GM23248 (cell line): Measurements from ENCODE around the gene IQSEC1. TPM values are rescaled to one million over a fixed set of nuclear protein-coding genes. Genes with fewer than 3 reads are reported as not detected.

Experiments used
- DNase-seq: peaks from one replicate; pipeline ENCODE4 v3.0.0-alpha.2; 2015
- H2AFZ ChIP-seq: fragments of 200-600 bp; sonication (generic); 2 replicates; pipeline ENCODE4 v1.6.1; 2016; ENCODE audit warnings: antibody characterized with exemption
- H3F3A ChIP-seq: fragments of 200-600 bp; sonication (generic); 2 replicates; pipeline ENCODE4 v1.6.1; 2016; ENCODE audit warnings: mild to moderate bottlenecking, antibody characterized with exemption, mixed run types; ENCODE audit not compliant: insufficient read depth
- H3K27ac ChIP-seq: fragments of 200-600 bp; sonication (generic); 2 replicates; pipeline ENCODE4 v1.5.1; 2016; ENCODE audit warnings: mild to moderate bottlenecking
- H3K27me3 ChIP-seq: fragments of 200-600 bp; sonication (generic); replicated peaks from 2 replicates; pipeline ENCODE4 v1.6.1; 2016; ENCODE audit warnings: mild to moderate bottlenecking; ENCODE audit not compliant: insufficient read depth
- H3K36me3 ChIP-seq: fragments of 200-600 bp; sonication (generic); 2 replicates; pipeline ENCODE4 v1.6.1; 2016; ENCODE audit warnings: low read depth, mild to moderate bottlenecking
- H3K4me1 ChIP-seq: fragments of 200-600 bp; sonication (generic); 2 replicates; pipeline ENCODE4 v1.6.1; 2016; ENCODE audit warnings: mild to moderate bottlenecking; ENCODE audit not compliant: insufficient read depth
- H3K4me2 ChIP-seq: fragments of 200-600 bp; sonication (generic); one replicate; pipeline ENCODE4 v1.6.1; 2016; ENCODE audit warnings: mild to moderate bottlenecking; ENCODE audit not compliant: unreplicated experiment
- H3K4me3 ChIP-seq: fragments of 200-600 bp; sonication (generic); 2 replicates; pipeline ENCODE4 v1.5.1; 2016; ENCODE audit warnings: mild to moderate bottlenecking
- H3K79me2 ChIP-seq: fragments of 200-600 bp; sonication (generic); 2 replicates; pipeline ENCODE4 v1.6.1; 2016; ENCODE audit warnings: mild to moderate bottlenecking; ENCODE audit not compliant: insufficient read depth
- H3K9ac ChIP-seq: fragments of 200-600 bp; sonication (generic); 2 replicates; pipeline ENCODE4 v1.6.1; 2016; ENCODE audit warnings: mild to moderate bottlenecking
- H3K9me2 ChIP-seq: fragments of 200-600 bp; sonication (generic); 2 replicates; pipeline ENCODE4 v1.6.1; 2016; ENCODE audit warnings: mixed run types, mild to moderate bottlenecking, moderate library complexity; ENCODE audit not compliant: insufficient read depth
- H3K9me3 ChIP-seq: fragments of 200-600 bp; sonication (generic); one replicate; pipeline ENCODE4 v1.6.1; 2017; ENCODE audit warnings: low read depth
- H4K20me1 ChIP-seq: fragments of 200-600 bp; sonication (generic); 2 replicates; pipeline ENCODE4 v1.6.0; 2016; ENCODE audit not compliant: insufficient read depth
- EZH2 ChIP-seq: fragments of 200-600 bp; sonication (generic); IDR thresholded peaks from 2 replicates; pipeline ENCODE4 v1.6.1; 2018; ENCODE audit warnings: antibody characterized with exemption, mild to moderate bottlenecking; ENCODE audit not compliant: insufficient read depth, poor library complexity, severe bottlenecking
- EZH2phosphoT487 ChIP-seq: fragments of 200-600 bp; sonication (generic); IDR thresholded peaks from 2 replicates; pipeline ENCODE4 v1.6.1; 2018; ENCODE audit warnings: antibody characterized with exemption, moderate library complexity, mild to moderate bottlenecking, low read depth; ENCODE audit not compliant: insufficient read depth
- WGBS, 2 experiments: methylation state at CpG; one replicate each; pipeline ENCODE4 v1.1.6; 2015 to 2017; ENCODE audit warnings: low lambda C conversion rate in 2 of 2, low coverage in 1 of 2; ENCODE audit errors: missing lambda C conversion rate in 2 of 2; 5-methylcytosine and 5-hydroxymethylcytosine counted together
- in situ Hi-C: fragments of 300-500 bp; cut with MboI; formaldehyde crosslinking; loops from 2 replicates; pipeline ENCODE4 v1.15.0; 2020
- polyA plus RNA-seq: library from polyadenylated mRNA; unstranded; fragments of >200 nt; fragmentation: Nextera tagmentation; extraction: Ambion mirVana; gene quantifications from 2 replicates; pipeline ENCODE4 v1.2.1, GENCODE V29; 2016
- total RNA-seq: library from RNA; depleted of rRNA; stranded (reverse); fragments of >200 nt; shearing (Covaris generic); gene quantifications from 2 replicates; pipeline ENCODE4 v1.2.3, GENCODE V29; 2014

IQSEC1 gene
- total and polyA plus RNA-seq, 2 experiments from 2014 or later, result 5.1 to 21.6 TPM

GRCh38 chr3:12893247-12893646, 180.0 kb downstream of the IQSEC1 start:
- Histone ChIP-seq H3K9me2 (no peaks in the 10 kb centered on the region), H3K9ac (no peak overlapping the region), H3K27ac (no peak overlapping the region), H2AFZ (no peak overlapping the region), H3K4me3 (no peak overlapping the region), H3K79me2 (no peaks in the 10 kb centered on the region), H3K9me3 (no peaks in the 10 kb centered on the region), H3K27me3 (peaks cover 11% of the 10 kb centered on the region), H4K20me1 (no peaks in the 10 kb centered on the region), H3F3A (peaks cover 9% of the 10 kb centered on the region; the same call in 1 of the 2 replicates), H3K36me3 (no peaks in the 10 kb centered on the region), H3K4me2 (no peak overlapping the region), H3K4me1 (no peaks in the 10 kb centered on the region)
- peak; percentile 27 for DNase-seq
- in situ Hi-C loops, result no loop called here
- TF ChIP-seq EZH2 (no peak), EZH2phosphoT487 (no peak)
- WGBS, 2 experiments, result 53 to 55% methylated on average over 2 of the region's 2 CpGs

- H3K79me2 ChIP-seq, result no peaks in the 10 kb centered on the region
- 36 to 48% methylated on average over 2 to 3 of the region's 3 CpGs for WGBS, 2 experiments
- no peak overlapping the region for H3K4me2 ChIP-seq
- no peak for DNase-seq
- H3K27me3 ChIP-seq, result peaks cover 11% of the 10 kb centered on the region
- no peaks in the 10 kb centered on the region for H4K20me1 ChIP-seq
- no peaks in the 10 kb centered on the region for H3K9me2 ChIP-seq
- no peaks in the 10 kb centered on the region for H3K4me1 ChIP-seq
- H3K9ac ChIP-seq, result no peak overlapping the region
- H3K36me3 ChIP-seq, result no peaks in the 10 kb centered on the region
- no peak overlapping the region for H3K27ac ChIP-seq
- no peak overlapping the region for H2AFZ ChIP-seq
- H3K9me3 ChIP-seq, result no peaks in the 10 kb centered on the region
- H3K4me3 ChIP-seq, result no peak overlapping the region
- peaks cover 9% of the 10 kb centered on the region; the same call in 1 of the 2 replicates for H3F3A ChIP-seq
- in situ Hi-C loops, result no loop called here
- TF ChIP-seq EZH2, result no peak
- no peak for TF ChIP-seq EZH2phosphoT487
Observed at GRCh38 chr3:12892840-12893189, 180.4 kb downstream of the IQSEC1 start.

- Histone ChIP-seq H3K36me3 (no peaks in the 10 kb centered on the region), H3K79me2 (no peaks in the 10 kb centered on the region), H3K9ac (no peak overlapping the region), H3K4me3 (peak overlapping the region; percentile 56), H3K4me2 (peak overlapping the region; percentile 83), H3K9me2 (no peaks in the 10 kb centered on the region), H4K20me1 (no peaks in the 10 kb centered on the region), H3K27ac (no peak overlapping the region), H2AFZ (peak overlapping the region; percentile 68), H3K27me3 (peaks cover 16% of the 10 kb centered on the region), H3K4me1 (no peaks in the 10 kb centered on the region), H3F3A (peaks cover 9% of the 10 kb centered on the region; the same call in 1 of the 2 replicates), H3K9me3 (no peaks in the 10 kb centered on the region)
- in situ Hi-C loops, result no loop called here
- TF ChIP-seq EZH2, result no peak
- WGBS, 2 experiments, result 2 to 8% methylated on average over 15 to 16 of the region's 16 CpGs
- DNase-seq, result peak; percentile 81
Observed at GRCh38 chr3:12891985-12892839, 181.0 kb downstream of the IQSEC1 start.

GRCh38 chr3:12891391-12891984, 181.7 kb downstream of the IQSEC1 start:
- no peak for DNase-seq

More at GRCh38 chr3:12891391-12891984, 181.7 kb downstream of the IQSEC1 start:
- peak overlapping the region; percentile 83 for H3K4me2 ChIP-seq
- peak overlapping the region; percentile 68 for H2AFZ ChIP-seq
- H3F3A ChIP-seq, result peaks cover 4% of the 10 kb centered on the region; the same call in 1 of the 2 replicates
- H3K9me3 ChIP-seq, result no peaks in the 10 kb centered on the region
- no peak overlapping the region for H3K9ac ChIP-seq
- peaks cover 22% of the 10 kb centered on the region for H3K27me3 ChIP-seq
- TF ChIP-seq EZH2phosphoT487 (no peak), EZH2 (no peak)
- H4K20me1 ChIP-seq, result no peaks in the 10 kb centered on the region
- H3K79me2 ChIP-seq, result no peaks in the 10 kb centered on the region
- H3K4me1 ChIP-seq, result no peaks in the 10 kb centered on the region
- no peak overlapping the region for H3K27ac ChIP-seq
- no peaks in the 10 kb centered on the region for H3K36me3 ChIP-seq
- peak overlapping the region; percentile 56 for H3K4me3 ChIP-seq
- no peaks in the 10 kb centered on the region for H3K9me2 ChIP-seq
- WGBS, 2 experiments, result 29 to 34% methylated on average over 9 of the region's 9 CpGs
- in situ Hi-C loops, result no loop called here
